ENCODE results near the gene PRM2. TPM values are rescaled to one million over a fixed set of nuclear protein-coding genes. Genes with fewer than 3 reads are reported as not detected.

The PRM2 gene
- total and polyA plus RNA-seq, 2 experiments from 2014 or later = not detected

DNA sequence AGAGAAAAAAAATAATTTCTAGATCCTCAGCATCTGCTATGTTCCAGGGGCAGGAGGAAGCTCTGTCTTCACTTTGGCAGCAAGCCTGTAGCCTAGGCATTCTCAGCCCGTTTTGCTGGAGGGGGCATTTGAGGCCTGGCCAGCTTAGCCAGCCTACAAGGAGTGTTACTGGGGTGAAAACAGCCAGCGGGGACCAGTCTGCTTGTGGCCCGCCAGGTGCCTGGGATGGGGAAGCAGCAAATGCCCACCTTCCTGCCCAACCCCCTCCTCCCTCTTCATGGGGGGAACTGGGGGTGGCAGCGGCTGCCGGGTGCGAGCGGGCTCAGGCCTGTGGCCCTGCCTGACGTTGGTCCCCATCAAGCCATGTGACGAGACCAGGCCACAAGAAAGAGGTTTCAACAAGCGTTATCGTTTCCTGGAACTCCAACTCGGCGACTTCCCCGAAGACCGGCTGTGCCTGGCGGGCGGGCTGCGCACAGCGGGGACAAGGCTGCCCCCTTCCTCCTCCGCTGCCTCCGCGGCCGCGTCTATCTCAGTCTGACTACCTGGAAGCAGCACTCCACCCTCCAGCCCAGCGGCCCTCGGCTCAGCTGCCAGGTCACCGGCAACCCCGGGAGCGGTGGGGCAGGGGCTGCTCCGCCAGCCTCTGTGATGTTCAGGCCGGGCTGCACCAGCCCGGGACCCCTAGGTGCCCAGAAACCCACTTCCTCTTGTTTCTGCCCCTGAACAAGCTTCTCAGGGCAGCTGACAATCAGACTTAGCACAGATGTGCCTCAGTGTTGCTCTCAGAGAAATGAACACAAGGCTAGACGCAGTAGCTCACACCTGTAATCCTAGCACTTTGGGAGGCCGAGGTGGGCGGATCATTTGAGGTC is 43.2 kb downstream of the PRM2 start:
- DNase-seq (ENCODE audit: low spot score) (peak; percentile 75), ATAC-seq (peak; percentile 94)
- H3K27me3 ChIP-seq (ENCODE audit: insufficient read depth) = no peaks in the 10 kb centered on the region
- no peak overlapping the region for H3K4me3 Mint-ChIP-seq
- H3K36me3 ChIP-seq (ENCODE audit: insufficient read depth) = no peaks in the 10 kb centered on the region
- H3K27me3 Mint-ChIP-seq (ENCODE audit: insufficient read depth, low read depth, poor library complexity) = peaks cover 13% of the 10 kb centered on the region
- no peaks in the 10 kb centered on the region for H3K9me2 ChIP-seq (ENCODE audit: insufficient read depth)
- H4K20me1 ChIP-seq (replicated peaks; ENCODE audit: insufficient read depth) = no peaks in the 10 kb centered on the region
- H3K27ac ChIP-seq (ENCODE audit: low read depth) = no peak overlapping the region
- no peak for TF ChIP-seq POLR2AphosphoS5 (IDR thresholded peaks at IDR 0.05; ENCODE audit: low read depth)
- no peak for TF ChIP-seq ZNF114 (CRISPR knock-in tag; IDR thresholded peaks at IDR 0.05)
- TF ChIP-seq EZH2phosphoT487 (IDR thresholded peaks at IDR 0.05; ENCODE audit: unreplicated experiment) = no peak
- TF ChIP-seq, protein P1, sequence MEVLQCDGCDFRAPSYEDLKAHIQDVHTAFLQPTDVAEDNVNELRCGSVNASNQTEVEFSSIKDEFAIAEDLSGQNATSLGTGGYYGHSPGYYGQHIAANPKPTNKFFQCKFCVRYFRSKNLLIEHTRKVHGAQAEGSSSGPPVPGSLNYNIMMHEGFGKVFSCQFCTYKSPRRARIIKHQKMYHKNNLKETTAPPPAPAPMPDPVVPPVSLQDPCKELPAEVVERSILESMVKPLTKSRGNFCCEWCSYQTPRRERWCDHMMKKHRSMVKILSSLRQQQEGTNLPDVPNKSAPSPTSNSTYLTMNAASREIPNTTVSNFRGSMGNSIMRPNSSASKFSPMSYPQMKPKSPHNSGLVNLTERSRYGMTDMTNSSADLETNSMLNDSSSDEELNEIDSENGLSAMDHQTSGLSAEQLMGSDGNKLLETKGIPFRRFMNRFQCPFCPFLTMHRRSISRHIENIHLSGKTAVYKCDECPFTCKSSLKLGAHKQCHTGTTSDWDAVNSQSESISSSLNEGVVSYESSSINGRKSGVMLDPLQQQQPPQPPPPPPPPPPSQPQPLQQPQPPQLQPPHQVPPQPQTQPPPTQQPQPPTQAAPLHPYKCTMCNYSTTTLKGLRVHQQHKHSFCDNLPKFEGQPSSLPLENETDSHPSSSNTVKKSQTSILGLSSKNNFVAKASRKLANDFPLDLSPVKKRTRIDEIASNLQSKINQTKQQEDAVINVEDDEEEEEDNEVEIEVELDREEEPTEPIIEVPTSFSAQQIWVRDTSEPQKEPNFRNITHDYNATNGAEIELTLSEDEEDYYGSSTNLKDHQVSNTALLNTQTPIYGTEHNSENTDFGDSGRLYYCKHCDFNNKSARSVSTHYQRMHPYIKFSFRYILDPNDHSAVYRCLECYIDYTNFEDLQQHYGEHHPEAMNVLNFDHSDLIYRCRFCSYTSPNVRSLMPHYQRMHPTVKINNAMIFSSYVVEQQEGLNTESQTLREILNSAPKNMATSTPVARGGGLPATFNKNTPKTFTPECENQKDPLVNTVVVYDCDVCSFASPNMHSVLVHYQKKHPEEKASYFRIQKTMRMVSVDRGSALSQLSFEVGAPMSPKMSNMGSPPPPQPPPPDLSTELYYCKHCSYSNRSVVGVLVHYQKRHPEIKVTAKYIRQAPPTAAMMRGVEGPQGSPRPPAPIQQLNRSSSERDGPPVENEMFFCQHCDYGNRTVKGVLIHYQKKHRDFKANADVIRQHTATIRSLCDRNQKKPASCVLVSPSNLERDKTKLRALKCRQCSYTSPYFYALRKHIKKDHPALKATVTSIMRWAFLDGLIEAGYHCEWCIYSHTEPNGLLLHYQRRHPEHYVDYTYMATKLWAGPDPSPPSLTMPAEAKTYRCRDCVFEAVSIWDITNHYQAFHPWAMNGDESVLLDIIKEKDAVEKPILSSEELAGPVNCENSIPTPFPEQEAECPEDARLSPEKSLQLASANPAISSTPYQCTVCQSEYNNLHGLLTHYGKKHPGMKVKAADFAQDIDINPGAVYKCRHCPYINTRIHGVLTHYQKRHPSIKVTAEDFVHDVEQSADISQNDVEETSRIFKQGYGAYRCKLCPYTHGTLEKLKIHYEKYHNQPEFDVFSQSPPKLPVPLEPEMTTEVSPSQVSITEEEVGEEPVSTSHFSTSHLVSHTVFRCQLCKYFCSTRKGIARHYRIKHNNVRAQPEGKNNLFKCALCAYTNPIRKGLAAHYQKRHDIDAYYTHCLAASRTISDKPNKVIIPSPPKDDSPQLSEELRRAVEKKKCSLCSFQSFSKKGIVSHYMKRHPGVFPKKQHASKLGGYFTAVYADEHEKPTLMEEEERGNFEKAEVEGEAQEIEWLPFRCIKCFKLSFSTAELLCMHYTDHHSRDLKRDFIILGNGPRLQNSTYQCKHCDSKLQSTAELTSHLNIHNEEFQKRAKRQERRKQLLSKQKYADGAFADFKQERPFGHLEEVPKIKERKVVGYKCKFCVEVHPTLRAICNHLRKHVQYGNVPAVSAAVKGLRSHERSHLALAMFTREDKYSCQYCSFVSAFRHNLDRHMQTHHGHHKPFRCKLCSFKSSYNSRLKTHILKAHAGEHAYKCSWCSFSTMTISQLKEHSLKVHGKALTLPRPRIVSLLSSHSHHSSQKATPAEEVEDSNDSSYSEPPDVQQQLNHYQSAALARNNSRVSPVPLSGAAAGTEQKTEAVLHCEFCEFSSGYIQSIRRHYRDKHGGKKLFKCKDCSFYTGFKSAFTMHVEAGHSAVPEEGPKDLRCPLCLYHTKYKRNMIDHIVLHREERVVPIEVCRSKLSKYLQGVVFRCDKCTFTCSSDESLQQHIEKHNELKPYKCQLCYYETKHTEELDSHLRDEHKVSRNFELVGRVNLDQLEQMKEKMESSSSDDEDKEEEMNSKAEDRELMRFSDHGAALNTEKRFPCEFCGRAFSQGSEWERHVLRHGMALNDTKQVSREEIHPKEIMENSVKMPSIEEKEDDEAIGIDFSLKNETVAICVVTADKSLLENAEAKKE (CRISPR knock-in tag; IDR thresholded peaks at IDR 0.05) = no peak
- TF ChIP-seq, protein P2, sequence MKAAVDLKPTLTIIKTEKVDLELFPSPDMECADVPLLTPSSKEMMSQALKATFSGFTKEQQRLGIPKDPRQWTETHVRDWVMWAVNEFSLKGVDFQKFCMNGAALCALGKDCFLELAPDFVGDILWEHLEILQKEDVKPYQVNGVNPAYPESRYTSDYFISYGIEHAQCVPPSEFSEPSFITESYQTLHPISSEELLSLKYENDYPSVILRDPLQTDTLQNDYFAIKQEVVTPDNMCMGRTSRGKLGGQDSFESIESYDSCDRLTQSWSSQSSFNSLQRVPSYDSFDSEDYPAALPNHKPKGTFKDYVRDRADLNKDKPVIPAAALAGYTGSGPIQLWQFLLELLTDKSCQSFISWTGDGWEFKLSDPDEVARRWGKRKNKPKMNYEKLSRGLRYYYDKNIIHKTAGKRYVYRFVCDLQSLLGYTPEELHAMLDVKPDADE (IDR thresholded peaks at IDR 0.05) = no peak
- TF ChIP-seq, protein P3, sequence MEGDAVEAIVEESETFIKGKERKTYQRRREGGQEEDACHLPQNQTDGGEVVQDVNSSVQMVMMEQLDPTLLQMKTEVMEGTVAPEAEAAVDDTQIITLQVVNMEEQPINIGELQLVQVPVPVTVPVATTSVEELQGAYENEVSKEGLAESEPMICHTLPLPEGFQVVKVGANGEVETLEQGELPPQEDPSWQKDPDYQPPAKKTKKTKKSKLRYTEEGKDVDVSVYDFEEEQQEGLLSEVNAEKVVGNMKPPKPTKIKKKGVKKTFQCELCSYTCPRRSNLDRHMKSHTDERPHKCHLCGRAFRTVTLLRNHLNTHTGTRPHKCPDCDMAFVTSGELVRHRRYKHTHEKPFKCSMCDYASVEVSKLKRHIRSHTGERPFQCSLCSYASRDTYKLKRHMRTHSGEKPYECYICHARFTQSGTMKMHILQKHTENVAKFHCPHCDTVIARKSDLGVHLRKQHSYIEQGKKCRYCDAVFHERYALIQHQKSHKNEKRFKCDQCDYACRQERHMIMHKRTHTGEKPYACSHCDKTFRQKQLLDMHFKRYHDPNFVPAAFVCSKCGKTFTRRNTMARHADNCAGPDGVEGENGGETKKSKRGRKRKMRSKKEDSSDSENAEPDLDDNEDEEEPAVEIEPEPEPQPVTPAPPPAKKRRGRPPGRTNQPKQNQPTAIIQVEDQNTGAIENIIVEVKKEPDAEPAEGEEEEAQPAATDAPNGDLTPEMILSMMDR (conservative IDR thresholded peaks at IDR 0.05; ENCODE audit: low read depth in 2 of 2) = no peak
- no peak for TF ChIP-seq CREB1 (CRISPR knock-in tag; IDR thresholded peaks at IDR 0.05; ENCODE audit: low read depth)
- TF ChIP-seq ZNF331 (CRISPR knock-in tag; IDR thresholded peaks at IDR 0.05; ENCODE audit: low read depth) = no peak
- TF ChIP-seq NANOG (IDR thresholded peaks at IDR 0.05; ENCODE audit: borderline replicate concordance) = no peak
- TF ChIP-seq JUNB (IDR thresholded peaks at IDR 0.05; ENCODE audit: unreplicated experiment) = no peak
- no peak for TF ChIP-seq EZH2 (IDR thresholded peaks at IDR 0.05; ENCODE audit: low read depth, unreplicated experiment)
- TF ChIP-seq, protein P4, sequence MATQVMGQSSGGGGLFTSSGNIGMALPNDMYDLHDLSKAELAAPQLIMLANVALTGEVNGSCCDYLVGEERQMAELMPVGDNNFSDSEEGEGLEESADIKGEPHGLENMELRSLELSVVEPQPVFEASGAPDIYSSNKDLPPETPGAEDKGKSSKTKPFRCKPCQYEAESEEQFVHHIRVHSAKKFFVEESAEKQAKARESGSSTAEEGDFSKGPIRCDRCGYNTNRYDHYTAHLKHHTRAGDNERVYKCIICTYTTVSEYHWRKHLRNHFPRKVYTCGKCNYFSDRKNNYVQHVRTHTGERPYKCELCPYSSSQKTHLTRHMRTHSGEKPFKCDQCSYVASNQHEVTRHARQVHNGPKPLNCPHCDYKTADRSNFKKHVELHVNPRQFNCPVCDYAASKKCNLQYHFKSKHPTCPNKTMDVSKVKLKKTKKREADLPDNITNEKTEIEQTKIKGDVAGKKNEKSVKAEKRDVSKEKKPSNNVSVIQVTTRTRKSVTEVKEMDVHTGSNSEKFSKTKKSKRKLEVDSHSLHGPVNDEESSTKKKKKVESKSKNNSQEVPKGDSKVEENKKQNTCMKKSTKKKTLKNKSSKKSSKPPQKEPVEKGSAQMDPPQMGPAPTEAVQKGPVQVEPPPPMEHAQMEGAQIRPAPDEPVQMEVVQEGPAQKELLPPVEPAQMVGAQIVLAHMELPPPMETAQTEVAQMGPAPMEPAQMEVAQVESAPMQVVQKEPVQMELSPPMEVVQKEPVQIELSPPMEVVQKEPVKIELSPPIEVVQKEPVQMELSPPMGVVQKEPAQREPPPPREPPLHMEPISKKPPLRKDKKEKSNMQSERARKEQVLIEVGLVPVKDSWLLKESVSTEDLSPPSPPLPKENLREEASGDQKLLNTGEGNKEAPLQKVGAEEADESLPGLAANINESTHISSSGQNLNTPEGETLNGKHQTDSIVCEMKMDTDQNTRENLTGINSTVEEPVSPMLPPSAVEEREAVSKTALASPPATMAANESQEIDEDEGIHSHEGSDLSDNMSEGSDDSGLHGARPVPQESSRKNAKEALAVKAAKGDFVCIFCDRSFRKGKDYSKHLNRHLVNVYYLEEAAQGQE (IDR thresholded peaks at IDR 0.05; ENCODE audit: unreplicated experiment) = no peak
- no peak for TF ChIP-seq STAT1 (IDR thresholded peaks at IDR 0.05; ENCODE audit: unreplicated experiment)
- H3K27ac Mint-ChIP-seq = no peak overlapping the region
- H3K79me2 ChIP-seq (replicated peaks; ENCODE audit: insufficient read depth) = no peaks in the 10 kb centered on the region
- H3K4me1 ChIP-seq (ENCODE audit: insufficient read depth) = peaks cover 9% of the 10 kb centered on the region; the same call in 1 of the 2 replicates
- peak overlapping the region; percentile 66 for H3K4me2 ChIP-seq
- H3K9me3 Mint-ChIP-seq = no peaks in the 10 kb centered on the region
- 0 out of 2 replicates have a peak, but pooled peaks cover 6% of the 10 kb centered on the region for H3F3A ChIP-seq (replicated peaks; ENCODE audit: low read depth)
- peak overlapping the region; percentile 43; the same call in 1 of the 2 replicates for H3K4me3 ChIP-seq
- H3K36me3 Mint-ChIP-seq (ENCODE audit: low read depth) = no peaks in the 10 kb centered on the region
- peaks cover 8% of the 10 kb centered on the region for H3K4me1 Mint-ChIP-seq
- peak overlapping the region; percentile 97 for H2AFZ ChIP-seq
